HG02870 (cell line): ENCODE results near the gene KCTD3.

Experiments used
- ATAC-seq: cut with Tn5 transposase; IDR thresholded peaks from one replicate; pipeline ENCODE4 v1.9.1; 2021; ENCODE audit warnings: mild to moderate bottlenecking, moderate library complexity; ENCODE audit not compliant: unreplicated experiment

Gene KCTD3

DNA sequence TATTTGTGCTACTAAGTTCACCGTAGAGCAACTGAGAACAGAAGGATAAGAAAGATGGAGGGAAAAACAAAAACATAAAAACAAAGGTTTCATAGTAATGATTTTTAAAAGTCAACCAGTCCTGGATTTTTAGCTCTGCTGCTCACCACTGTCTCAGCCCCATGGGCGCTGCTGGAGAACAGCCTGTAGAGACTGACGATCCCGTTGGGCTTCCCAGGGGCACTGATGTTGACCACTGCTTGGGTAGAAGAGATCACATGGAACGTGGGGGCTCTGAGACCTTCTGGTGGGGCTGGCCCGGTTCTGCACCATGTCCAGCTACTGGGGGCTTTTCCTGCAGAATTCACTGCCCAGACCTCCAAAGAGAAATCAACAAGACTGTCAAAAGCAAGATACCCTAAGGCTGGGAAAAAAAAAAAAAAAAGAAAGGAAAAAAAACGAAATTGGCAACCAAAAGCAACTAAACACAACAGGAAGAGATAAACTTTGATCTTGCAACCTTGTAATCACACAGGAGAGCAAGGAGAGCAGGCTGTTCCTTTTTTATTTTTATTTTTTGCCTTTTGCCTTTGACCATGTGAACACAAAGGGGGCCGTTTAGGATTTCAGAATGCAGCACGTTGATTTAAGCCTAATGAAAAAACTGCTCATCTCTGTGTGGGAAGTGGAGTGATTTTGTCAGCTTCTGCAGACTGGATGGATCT lies 83.5 kb downstream of the KCTD3 start:
- no peak for ATAC-seq

DNA sequence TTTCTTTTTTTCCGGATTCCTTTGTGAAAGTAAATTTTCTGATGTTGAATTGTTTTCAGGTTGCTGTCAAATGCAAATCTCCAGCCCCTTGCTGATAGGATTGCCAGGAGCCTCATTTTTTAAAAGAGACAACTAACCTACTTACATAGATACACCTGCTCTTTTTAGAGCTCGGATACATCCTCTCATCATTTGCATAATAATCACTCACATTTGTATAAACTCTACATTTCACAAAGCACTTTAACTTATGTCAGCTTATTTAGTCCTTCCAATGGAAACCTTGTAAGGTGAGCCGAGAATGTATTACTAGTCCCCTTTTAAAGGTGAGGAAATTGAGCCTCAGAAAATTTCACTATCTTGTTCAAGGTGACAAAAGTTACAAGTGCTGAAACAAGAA lies 84.8 kb downstream of the KCTD3 start:
- ATAC-seq, result no peak

DNA sequence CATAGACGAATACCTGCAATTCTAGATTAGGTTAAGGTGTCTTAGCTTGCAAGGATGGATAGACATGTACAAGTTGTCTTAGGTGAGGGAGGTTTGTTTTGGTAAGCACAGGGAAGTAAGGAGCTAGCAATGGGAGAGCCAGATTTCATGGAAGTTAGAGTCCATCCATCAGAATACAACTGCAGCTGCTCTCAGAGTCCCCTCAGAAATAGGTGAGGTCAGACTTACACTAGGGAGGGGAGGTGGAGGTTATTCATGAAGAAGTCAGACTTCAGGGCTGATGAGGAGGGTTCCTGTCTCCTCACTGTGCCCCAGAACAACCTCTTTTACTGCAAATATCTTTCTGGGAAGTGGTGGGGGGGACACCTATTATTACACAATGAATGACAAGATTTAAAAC lies 85.3 kb downstream of the KCTD3 start:
- ATAC-seq, result no peak

DNA sequence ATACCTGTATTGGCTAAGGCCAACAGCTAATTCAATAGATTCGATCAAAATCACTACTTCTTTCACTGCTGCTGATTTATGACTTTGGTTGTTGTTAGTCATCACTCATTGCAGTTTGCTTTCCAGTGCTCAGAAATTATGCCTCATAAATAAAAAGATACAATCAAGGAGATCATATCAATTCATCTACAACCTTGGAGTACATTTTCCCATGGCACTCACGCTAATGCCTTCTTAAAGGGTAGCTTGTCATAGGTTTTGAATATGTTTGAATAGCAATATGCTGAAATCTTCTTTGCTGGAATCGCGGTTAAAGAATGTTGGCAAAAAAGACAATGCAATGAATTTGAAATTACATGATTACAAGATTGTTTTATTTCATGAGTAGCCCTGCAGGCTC lies 89.9 kb downstream of the KCTD3 start:
- no peak for ATAC-seq

DNA sequence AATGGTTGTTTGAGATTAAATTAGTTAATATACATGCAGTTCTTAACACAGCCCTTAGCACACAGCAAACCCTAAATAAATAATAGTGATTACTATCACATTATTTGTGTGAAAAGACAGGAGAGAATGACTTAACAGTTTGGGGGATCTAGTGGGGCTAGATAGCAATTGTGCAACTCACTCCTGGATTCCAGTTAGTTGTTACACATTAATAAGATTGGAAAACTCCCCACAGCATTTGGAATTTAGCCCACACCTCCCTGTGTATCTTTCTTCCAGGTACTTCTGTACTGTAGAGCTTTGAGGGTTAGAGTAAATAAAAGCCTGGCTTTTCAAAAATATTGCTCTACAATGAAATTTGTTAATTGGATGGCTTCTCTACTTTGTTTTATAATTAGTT lies 93.2 kb downstream of the KCTD3 start:
- ATAC-seq, result no peak

DNA sequence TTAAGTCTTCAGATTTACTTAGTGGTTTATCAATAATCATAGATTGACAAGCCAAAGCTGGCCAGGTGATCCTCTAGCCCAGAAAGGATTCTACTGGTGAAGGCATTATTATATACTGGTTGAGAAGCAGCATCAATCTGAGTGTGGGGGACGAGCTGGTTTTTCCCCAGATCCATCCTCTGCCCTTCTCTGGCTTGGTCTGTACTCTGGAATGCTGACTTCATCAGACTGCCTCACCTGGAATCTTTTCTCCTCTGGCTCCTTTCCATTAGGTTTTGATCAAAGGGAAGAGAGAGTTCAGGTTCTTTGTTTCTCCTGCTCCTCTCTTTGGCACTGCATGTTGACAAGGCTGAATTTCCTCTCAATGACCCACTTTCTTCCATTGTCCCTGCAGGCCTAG lies 93.9 kb downstream of the KCTD3 start:
- no peak for ATAC-seq

DNA sequence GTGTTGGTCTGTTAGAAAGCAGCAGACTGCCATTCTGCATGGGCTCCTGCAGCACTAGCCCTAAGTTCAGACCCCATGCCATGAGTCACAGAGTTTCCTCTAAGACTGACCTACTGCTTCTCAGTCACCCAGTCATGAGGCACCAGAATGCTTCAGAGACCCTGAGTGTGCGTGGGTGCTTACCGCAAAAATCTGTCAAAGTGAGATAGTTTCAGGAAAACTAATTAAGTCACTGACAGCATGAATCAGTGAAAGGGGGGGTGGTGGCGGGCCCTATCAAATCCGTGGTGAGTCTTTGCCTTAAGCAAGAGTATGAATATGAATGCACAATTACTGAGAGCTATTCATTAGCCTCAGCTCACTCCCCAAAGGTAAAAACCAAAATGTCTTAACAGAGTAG lies 98.1 kb downstream of the KCTD3 start:
- ATAC-seq, result no peak

DNA sequence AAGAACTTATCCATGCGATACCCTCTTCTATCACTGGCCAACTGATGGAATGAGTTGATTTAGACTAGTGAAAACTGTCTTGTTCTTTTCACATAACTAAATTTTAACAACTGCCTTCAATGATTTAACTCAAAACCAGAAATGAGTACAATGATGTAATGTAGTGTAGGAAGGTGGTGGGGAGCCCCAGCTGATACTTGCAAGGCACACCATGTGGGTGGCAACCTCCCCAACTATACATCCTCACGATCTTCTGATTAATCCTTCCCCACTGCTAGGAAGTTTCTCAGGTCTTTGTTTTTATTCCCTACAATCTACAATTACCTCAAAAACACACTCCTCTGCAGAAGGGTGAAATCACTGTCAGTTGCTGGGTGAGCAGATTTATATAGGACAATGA lies 100.7 kb downstream of the KCTD3 start:
- ATAC-seq, result no peak

DNA sequence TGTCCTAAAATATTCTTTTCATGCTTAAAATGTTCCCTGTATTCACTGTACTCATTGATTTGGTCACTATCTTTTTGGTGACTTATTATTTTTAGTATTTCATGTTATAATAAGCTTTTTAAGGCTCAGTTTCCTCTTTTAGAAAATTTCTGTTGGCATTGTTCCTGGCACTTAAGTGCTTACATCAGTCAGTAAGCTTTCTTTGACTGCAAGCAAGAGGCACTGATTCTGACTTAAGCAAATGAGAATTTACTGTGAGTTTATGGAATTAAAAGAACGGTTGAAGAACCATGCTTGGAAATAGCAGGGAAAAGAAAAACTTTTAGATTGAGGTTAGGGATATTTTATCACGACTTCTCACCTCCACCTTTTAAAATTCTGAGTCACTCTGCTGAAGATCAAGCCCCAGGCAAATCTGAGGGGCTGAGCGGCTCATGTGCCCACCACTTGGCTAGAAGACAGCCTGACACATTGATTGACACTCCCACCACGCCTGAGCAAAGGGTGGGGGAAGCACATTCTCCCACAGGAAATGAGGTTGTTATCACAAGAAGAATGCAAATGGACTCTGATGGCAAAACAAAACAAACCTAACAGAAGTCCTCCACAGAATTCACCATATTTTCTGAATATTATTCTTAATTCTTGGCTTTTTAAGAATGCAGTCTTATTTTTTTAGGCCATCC lies 102.8 kb downstream of the KCTD3 start:
- ATAC-seq, result no peak
